ENCODE measurements around the gene PTPRE.

Gene PTPRE

DNA sequence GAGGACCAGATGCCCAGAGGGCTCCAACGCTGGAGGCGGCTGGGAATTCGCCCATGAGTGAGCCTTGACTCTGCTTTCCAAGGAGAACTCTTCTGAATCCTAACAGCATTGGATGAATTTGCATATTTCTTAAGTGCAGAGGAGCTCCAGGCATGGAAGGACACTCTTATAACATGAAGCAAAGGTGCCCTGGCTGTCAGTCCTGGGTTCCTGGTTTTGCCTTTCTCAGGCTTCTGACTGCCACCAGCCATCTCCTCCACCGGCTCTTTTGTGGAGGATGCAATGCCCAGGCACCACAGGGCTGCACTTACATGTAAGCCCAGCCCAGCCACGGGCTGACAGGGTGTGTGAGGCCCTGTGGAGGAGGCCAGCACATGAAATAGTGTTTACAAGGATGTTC is 22.4 kb upstream of the PTPRE start:
- no peak for DNase-seq

DNA sequence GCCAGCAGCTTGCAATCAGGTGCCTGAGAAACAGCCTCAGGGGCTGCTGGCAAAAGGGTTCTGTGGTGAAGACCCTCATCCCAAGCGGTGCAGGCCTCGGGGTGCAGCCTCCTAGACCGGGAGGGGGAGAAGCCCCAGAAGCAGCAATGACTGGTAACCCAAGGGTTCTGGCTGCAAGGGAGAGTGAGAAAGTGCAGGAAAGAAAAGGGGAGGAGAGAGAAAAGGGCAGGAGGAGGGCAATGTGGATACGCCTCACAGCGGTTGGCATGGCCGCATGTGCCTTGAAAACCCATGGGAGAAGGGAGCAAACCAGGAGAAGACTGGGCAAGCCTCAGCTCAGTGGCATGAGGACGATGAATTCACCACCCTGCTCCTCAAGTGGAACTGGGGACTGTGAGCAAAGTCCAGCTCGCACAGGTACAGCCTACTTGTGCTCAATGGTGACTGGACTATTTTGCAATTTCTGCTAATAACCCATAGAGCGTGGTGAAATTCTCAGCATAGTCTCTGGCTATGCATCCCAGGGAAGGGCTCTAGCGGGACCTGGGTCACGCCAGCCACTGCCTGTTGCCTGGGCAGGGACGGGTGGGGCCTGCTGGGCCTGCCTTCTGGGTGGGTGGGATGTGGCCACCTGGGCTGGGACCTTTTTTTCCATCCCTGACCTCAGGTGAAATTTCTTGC is 20.4 kb upstream of the PTPRE start:
- DNase-seq: no peak

DNA sequence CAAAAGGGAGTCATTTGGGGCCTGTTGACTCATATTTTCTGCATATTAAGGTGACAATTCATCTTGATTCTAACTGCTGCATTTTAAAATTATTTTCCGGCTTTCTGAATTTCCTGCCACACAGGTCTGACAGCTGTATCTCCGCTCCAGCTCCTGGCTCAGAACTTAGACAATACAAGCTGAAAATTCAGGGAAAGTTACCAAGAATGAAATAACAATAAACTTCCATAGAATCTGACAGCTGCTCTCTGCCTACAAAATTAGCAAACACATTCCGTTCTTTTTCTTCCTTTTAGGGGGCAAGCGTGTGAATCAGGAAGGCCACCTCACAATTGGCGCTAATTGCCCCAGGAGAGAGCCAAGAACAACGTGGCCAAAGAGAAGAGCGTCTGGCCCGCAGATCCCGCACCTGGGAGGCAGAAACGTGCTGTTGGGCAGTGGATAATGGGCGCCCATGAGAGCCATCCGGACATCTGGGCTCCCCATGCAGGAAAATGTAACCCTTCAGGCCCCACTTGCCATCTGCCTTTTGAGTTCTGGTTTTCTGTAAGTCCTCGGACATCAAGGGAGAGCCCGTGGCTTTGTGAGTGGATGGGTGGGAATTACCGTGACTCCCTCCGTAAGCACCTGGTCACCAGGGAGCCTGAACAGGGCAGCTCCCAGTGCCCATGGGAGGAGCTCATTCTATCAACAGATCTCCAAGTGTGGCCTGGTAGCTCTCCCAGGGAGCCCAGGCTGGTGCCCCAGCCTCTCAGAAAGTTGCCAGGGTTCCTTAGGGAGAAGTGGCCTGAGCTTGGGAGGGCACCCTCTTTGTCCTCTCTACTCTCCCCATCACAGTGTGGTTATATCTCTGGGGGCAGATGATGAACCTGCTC is 19.1 kb upstream of the PTPRE start:
- no peak for DNase-seq

DNA sequence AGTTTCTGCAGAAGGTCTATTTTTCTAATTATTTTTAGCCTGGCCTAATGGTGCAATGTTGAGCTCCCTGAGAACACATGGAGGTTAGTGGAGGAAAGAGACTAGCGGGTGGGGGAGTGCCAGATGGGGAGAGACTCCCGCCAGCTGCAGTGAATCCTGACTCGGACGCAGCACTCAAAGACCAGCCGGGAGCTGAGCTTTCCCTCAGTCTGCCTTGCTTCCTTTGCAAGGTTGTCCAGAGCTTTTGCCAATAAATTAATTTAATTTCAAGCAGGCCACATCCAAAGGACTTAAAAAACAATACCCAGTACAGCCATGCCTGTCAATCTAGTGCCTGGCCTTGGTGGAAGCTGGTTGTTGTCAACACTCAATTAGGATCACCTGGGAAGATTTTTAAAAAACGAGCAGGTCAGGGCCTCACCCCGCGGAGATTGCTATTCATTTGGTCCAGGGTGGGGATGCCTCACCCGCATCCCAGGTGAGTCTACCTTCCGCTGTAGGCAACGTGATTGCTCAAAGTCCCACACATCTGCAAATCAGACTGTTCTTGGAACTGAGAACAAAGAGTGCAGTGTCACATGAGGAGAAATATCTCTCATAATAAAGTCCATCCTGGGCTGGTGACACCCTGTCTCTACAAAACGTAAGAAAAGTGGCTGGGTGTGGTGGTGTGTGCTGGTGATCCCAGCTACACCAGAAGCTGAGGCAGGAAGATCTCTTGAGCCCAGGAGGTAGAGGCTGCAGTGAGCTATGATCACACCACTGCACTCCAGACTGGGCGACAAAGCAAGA is 18.2 kb upstream of the PTPRE start:
- DNase-seq: no peak

DNA sequence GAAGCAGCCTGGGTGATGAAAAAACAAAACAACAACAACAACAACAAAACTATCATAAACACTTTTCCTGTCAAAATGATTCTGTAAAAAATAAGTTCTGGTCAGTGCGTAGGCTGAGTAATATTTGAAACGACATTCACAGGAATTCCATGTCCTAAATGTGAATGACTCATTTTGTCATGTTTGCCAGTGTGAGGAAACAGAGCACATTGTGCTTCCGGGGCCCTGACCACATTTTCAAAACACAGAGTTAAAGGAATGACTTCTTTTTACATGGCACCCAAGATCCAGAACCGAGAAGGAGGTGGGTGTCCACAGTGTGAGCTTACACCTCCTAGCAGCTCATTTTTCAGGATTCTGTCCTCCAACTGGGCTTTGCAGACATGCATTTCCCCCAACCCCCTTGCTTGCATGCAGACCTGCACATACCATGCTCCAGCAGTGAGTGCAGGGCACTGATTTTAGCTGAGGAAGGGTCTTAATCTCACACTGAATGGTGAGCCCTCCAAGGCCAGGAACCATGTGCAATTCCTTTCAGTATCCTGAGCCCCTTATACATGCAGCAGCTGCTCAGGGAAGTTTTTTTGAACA is 17.2 kb upstream of the PTPRE start:
- no peak for DNase-seq

DNA sequence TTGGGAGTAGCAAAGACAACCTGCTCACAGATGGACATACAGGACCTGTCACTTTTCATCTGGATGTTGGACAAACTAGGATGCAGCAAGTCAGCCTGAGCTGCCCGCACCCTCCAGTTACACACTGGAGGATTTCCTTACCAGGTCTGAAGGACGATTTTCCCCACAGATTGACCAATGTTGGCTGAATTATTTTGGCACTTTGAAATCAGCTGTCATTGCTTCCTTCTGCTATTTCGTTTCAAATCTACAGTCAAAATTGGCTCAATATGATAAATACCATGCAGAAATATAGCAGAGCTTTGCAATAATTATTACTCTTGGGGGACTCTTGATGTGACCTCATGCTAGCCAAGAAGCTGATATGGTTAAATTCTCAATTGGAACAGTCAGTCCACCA is 16.7 kb upstream of the PTPRE start:
- no peak for DNase-seq

DNA sequence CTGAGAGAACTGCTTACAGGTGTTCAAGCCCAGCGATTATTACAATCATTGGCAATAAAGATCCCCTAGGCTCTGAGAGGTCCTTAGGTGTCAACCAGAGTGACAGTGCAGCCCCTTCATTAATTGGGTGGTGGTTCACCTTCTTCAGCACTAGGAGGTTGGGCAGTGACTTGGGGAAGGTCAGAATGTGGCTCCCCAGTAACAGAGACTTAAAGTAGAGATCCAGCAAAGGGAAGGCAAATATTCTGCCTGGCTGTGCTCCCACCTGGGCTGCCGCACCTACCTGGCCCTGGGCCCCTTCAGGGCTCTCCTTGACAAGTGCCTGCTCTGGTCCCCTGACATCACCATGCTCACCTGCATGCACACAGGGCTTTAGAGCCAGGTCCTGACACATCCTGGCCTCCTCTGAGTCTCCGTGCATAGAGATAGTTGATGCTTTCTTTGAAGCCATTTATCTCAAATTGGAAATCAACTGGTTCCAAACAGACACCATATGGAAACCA is 16.0 kb upstream of the PTPRE start:
- no peak for DNase-seq

DNA sequence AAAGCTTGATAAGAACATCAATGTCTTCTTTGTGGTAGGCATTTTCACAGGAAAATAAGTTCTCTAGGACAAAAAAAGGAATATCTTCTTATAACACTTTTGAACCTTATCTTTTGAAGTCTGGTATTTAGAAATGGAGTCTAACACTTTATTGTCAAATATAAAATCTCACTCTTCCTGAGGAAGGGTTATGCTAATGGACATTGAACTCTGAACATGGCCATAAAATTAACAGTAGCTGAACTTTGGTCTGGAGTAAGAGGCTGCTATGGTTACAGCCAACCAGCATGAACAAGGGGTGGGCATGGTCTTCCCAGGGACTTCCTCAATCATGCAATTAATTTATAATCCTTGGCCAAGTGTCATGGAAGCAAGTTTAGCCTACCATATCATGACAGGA is 14.2 kb upstream of the PTPRE start, which contains the start of gene CLRN3:
CLRN3 (minus strand) TSS at position 199 of the 400 bp plus-strand sequence; CDS start at position 42, 157 bp downstream.
- no peak for DNase-seq

DNA sequence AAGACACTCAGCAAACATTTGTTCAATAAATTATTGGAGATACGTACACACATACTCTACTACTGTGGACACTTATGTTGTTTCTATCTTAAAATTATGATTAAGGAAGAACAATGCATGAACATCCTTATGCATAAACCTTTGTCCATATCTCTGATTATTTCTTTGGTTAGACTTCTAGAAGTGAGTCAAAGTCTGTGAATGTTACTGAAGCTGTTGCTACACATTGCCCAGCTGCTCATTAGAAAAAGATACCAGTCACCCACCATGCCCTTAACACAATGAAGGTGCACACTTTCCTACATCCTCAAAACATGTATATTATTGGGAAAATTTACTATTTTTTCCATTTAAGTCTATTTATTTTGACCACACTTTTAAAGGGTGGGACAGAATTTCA is 12.8 kb upstream of the PTPRE start:
- DNase-seq: no peak

DNA sequence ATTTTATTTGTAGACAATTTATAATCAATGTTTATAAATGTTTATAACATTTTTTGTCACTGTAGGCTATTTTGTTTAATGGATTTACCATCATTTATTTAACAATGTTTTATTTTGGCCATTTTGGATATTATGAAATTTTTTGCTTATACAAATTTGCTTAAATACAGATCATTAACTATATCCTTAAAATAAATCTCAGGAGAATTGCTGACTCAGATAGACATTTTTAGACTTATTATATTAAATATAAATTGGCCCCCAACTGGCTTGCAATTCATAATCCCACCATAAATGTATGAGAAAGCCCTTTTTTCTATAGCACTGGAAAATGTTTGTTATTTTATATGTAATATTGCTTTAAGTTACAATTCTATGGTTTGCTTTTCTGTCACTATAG is 10.3 kb upstream of the PTPRE start:
- no peak for DNase-seq

DNA sequence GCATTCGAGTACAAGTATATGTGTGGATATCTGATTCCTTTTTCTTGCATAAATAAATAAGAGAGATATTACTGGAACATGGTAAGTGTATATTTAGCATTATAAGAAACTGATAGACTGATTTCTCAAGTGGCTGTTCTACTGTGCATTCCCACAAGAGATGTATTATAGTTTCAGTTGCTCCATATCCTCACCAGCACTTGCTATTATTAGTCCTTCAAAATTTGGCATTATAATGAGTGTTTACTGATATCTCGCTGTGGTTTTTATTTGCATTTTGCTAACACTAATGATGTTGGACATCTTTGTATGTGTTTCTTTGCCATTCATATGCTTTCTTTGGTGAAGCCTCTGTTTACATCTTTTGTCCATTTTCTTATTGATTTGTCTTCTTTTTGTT is 9.7 kb upstream of the PTPRE start:
- no peak for DNase-seq

DNA sequence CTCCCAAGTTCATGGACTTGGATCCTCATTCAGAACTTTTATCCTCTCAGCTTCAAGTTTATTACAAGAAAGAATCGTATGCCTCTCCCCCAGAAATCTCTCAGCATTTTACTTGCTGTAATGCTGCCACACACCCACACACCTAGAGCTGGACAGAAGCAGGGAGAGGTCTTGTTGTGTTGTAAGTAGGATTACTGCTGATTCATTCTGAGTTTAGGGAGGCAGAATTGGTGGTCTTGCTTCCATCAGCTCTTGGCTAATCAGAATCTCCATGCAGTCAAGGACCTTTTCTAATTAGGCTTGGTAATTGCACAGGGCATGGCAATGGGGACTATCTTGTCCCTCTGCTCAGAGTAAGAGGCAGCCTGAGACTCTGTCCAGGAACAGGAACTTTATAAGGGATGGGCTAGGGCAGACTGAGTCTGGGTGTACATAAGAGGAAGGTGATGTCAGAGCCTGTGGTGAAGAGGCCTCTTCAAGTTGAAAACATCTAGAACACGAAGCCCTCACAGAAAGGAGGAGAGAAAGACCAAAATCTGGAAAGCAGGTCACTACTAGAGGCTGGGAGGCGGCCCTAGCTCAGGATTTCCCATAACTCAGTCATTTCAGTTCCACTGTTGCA is 7.0 kb upstream of the PTPRE start:
- peak; percentile 19 for DNase-seq

DNA sequence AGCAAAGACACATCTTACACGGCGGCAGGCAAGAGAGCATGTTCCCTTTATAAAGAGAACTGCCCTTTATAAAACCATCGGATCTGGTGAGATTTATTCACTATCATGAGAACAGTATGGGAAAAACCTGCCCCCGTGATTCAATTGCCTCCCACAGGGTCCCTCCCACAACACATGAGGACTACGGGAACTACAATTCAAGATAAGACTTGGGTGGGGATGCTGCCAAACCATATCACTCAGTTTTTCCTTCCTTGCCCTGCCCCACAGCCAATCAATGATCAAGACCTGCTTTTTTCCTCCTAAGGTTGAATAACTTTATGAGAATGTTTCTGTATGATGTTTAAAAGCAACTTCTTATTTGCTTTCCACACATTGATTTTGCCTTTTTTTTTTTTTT is 3.1 kb upstream of the PTPRE start:
- no peak for DNase-seq

DNA sequence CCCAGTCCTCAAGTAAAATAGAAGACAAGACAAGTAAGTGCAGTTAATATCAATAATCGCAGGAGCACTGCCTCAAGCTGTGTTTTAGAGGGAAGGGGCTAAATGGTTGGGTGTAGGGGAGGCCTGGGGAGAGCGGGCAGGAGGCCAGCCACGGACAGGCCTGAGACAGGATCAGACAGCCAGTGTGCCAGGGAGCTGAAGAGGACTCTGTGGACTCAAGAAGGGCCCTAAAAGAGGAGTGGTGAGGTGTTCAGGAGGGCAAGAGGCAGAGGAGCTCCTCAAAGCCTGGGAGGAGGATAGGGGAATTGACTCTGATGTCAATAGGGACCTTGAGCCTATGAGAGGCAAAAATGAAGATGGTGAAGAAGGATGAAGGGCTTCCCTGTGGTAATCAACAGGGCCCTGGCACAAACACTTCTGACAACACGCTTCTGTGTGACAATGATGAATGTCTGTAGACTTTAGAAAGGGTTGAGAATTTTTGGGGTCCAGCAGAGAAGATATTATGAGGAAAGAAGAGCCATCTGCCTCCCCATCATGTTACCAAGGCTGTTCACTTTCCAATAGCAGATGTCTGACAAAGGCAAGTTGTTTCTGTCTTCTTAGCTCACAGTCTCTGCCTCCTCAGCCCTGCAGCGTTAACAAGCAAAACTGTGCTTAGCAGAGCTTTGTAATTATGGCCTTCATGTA is 2.4 kb upstream of the PTPRE start:
- DNase-seq: no peak

DNA sequence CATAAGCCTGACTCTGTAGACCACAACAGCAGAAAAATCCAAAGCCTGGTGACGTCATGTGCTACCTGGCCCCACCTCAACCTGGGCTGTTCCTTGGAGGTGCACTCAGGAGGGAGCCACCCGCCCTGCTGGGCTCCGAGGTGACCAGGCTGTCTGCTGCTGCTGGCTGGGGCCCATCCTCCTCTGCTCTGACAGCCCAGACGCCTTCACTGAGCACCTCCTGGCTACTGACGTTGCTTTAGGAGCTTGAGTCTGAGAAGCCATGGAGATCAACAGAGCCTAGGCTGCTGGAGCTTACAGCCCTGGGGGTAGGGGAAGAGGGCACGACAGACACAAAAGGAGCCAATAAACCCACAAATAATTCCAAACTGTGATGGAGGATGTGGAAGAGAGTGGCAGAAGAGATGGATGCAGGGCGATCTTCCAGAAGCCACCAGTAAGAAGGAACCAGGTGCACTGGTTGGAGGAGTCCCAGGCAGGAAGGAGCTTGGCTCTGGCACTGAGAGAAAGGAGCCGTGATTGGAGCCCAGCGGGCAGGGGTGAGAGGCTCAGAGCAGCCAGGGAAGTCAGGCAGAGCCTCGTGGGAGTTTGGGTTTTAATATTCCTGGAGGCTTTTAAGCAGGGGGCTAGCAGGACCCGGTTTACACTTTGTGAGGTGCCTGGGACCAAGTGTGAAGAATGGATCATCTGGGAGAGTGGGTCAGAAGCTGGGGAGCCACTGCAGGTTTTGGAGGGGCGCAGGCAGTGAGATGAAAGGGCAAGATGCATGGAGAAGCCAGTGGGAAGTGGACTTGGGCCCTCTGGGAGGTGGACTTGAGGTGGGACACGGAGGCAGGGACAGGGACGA is 1.7 kb upstream of the PTPRE start:
- DNase-seq: no peak

DNA sequence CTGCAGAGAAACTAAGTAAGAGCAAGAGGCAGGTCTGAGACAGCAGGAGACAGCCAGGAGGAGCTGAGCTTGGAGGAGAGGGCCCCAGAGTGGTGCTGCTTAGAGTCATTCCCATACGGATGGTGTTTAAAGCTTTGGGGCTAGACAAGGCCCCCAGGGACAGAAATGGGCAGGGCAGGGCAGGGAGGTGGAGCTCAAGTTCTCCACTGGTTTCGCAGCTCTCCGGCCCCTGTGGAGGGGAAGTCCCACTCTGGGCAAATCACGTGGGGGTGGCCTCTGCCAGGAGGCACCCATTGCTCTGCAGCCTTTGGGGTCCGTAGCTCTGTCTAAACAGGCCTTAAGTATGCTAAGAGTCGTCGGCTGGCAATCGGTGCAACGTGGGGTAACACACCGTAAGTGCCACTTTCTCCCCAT is 1.0 kb upstream of the PTPRE start:
- DNase-seq: no peak

DNA sequence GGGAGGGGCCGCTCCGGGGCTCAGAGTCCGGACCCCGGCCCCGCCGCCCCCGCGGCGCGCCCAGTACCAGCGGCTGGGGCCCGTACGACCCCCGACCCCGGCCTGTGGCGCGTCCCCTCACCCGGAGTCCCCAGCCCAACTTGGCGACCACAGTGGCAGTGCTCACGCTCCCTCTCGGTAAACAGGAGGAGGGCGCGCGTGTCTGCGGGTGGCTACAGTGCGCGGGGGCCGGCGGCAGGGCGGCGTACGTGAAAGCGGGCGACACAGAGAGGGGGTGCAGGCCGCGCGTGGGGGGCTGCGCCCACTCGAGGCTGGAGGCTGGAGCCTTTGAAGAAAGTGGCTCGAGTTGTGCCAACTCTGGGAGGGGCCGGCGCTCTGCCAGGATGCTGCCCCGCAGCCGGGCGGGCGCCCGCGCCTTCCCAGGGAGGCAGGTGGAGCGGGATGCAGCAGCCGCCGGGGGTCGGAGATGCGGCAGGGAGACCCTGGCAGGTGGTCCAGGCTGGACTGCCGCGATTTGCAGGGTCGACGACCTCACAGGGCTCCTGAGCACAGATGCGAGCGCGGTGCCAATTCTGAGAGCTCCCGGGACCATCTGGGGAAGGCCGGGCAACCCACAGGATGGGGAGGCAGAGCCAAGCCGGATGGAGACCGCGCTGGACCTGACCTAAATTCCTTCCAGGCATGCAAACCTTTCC is 655 bp downstream of the PTPRE start:
- DNase-seq: peak; percentile 29

DNA sequence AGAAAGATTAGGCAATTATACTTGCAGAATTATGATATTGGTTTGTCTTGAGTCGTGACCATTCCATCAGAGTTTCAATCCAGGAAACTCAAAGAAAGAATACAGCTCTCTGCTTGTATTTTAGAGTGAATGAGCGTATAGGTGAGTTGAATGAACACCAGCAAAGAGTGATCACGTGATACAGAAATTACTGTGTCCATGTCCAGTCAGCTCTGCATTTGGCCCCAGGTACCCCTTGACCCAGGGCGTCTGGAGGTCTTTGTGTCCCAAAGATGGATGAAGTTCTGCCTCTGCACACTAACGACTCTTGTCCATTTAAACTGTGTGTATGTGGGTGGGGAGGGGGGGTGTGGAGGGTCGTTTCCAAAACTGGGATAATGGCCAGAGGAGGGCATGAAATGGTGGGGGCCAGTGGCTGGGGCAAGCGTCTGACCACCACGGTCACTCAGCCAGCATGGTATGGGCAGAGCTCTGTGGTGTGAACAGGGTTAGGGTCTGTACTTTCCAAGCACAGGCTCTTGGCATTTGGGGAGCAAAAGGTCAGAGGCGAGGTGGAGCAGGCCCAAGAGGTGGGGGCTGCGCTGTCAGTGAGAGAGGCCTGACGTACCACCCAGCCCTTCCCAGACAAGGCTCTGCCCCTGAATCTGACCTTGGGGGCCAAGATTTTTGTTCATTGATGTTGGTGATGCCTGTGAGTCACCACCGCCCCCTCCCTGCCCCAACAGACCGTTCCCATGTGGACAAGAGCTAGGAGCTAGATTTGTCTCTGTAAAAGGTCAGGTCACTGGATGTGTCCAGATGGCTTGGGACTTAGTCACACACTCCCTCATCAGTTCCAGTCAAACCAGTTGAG is 1.4 kb downstream of the PTPRE start:
- no peak for DNase-seq

DNA sequence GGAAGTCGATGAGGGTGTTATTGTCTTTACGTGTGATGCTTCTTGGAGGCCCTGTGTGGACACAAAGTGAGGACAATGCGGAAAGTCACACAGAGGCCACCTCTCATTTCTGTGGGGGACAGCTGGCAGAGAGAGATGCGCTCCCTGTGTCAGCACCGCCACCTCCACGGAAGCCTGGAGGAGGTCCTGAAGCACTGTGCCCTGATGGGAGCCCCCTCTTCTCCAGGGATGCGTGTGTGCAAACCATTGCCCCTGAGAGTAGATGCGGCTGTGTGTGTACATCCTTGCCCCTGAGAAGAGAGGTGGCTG is 2.0 kb downstream of the PTPRE start:
- DNase-seq: no peak
